ENCODE results near the gene CNIH3. TPM values are rescaled to one million over a fixed set of nuclear protein-coding genes. Genes with fewer than 3 reads are reported as not detected.

The CNIH3 gene
- total RNA-seq, 1 donor from 2014 or later, result not detected

DNA sequence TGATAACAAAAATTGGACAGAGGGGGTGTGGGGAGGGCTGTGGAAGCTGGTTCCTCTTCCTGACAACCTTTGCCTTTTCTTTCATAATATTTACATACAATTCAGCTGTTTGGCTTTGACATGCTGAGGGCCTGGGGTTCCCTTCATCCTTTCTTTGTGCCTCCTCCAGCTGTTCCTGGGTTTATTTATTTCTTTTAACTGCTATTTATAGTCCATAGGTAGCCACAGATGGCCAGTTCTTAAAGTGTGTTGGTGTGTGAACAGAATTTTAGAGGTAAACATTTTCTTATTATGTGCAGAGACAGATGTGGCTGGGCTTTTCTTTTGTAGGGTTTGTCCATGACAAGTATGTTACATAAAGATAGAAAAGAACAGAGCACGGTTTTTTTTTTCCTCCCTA is 34.1 kb upstream of the CNIH3 start:
- no peaks in the 10 kb centered on the region for H3K4me1 ChIP-seq
- no peak for DNase-seq (ENCODE audit: low spot score in 2 of 2)
- intact Hi-C loops (cut with DNase I), result no loop called here
- no peaks in the 10 kb centered on the region for H3K9me3 ChIP-seq
- no peak overlapping the region for H3K4me3 ChIP-seq
- H3K27ac ChIP-seq, result no peak overlapping the region
- H3K27me3 ChIP-seq, result no peaks in the 10 kb centered on the region
- TF ChIP-seq CTCF (IDR thresholded peaks at IDR 0.05), result no peak
- no peaks in the 10 kb centered on the region for H3K36me3 ChIP-seq

GRCh38 chr1:224583774-224584173 is 32.3 kb upstream of the CNIH3 start:
- no peak for TF ChIP-seq CTCF (IDR thresholded peaks at IDR 0.05)
- intact Hi-C loops (cut with DNase I), result no loop called here
- Histone ChIP-seq H3K27ac (no peak overlapping the region), H3K4me1 (no peaks in the 10 kb centered on the region), H3K27me3 (no peaks in the 10 kb centered on the region), H3K4me3 (no peak overlapping the region), H3K36me3 (no peaks in the 10 kb centered on the region), H3K9me3 (no peaks in the 10 kb centered on the region)
- DNase-seq (ENCODE audit: low spot score in 2 of 2), result no peak

DNA sequence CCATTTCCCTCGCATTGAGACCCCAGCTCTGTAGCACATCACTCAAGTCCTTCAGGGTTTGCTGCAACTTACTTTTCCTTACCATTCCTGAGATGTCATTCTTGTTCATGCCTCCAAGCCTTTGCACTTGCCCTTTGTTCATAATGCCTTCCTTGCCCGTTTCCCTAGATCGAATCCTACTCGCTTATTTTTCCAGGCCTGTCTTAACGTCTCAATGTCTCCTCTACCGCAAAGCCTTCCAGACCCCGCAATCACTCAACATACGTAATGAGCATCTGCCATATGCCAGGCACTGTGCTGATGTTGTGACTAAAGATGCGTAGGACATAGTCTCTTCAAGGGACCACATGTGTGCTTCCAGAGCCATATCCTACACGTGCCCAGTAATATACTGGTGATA is 31.1 kb upstream of the CNIH3 start:
- DNase-seq (ENCODE audit: low spot score in 2 of 2), result no peak
- H3K27me3 ChIP-seq, result no peaks in the 10 kb centered on the region
- H3K9me3 ChIP-seq, result no peaks in the 10 kb centered on the region
- no peaks in the 10 kb centered on the region for H3K36me3 ChIP-seq
- intact Hi-C loops (cut with DNase I), result no loop called here
- TF ChIP-seq CTCF (IDR thresholded peaks at IDR 0.05), result no peak
- no peak overlapping the region for H3K4me3 ChIP-seq
- no peaks in the 10 kb centered on the region for H3K4me1 ChIP-seq
- H3K27ac ChIP-seq, result no peak overlapping the region

DNA sequence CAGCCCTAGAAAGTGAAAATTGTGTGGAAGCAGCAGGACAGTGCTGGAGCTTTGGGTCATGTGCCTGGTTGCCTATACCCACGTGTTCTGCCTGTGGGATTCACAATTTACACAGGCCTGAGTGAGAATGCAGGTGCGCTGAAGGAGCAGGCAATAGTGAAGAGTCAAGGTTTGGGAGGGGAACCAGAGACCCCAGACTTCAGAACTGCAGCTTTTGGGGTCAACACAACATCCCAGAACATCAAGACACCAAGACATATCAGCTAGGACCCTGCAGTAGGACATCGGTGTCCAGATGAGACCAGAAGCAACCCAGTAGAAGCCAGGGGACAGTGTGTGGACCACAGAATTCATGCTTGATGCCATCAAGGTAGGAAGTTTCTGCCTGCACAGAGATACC is 29.1 kb upstream of the CNIH3 start:
- no peak for TF ChIP-seq CTCF (IDR thresholded peaks at IDR 0.05)
- Histone ChIP-seq H3K27me3 (no peaks in the 10 kb centered on the region), H3K9me3 (no peaks in the 10 kb centered on the region), H3K27ac (no peak overlapping the region), H3K4me3 (no peak overlapping the region), H3K36me3 (no peaks in the 10 kb centered on the region), H3K4me1 (no peaks in the 10 kb centered on the region)
- no peak for DNase-seq (ENCODE audit: low spot score in 2 of 2)
- intact Hi-C loops (cut with DNase I), result no loop called here

DNA sequence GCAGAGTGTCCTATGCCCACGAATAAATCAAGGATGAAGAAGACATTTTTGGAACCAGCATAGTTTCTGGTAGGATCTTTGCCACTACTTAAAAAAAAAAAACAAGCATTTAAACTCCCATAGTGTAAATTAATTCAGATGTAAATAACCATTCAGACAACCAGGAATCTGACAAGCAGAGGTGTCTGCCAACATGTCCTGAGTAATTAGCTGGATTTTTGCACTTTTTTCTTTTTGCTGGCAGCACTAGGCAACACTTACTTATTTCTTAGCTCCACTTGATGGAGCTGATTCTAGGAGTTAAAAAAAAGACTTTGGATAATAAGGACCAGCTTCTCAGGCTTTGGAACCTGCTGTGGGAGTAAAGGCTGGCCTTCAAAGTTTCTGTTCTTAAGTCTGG is 27.6 kb upstream of the CNIH3 start:
- no peak for DNase-seq (ENCODE audit: low spot score in 2 of 2)
- Histone ChIP-seq H3K27ac (no peak overlapping the region), H3K4me3 (no peak overlapping the region), H3K4me1 (no peaks in the 10 kb centered on the region), H3K27me3 (no peaks in the 10 kb centered on the region), H3K9me3 (no peaks in the 10 kb centered on the region), H3K36me3 (no peaks in the 10 kb centered on the region)
- TF ChIP-seq CTCF (IDR thresholded peaks at IDR 0.05), result no peak
- intact Hi-C loops (cut with DNase I), result no loop called here

DNA sequence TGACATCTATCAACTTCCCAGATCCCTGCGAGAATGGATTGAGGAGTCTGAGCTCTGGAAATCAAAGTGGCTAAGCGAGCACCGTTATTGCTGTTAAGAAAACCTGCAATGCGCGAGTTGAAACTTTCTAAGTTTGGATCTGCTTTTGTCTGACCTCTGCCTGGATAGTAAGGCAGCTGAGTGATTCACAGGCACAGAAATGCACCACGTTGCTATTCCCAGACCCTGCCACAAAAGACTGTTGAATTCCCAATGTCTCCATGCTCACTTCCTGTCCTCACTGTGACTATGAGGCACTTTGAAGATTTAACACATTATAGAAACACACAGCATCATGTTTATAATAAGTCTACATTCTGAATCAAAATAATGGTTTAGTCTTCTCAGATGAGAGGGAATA is 27.1 kb upstream of the CNIH3 start:
- no peaks in the 10 kb centered on the region for H3K27me3 ChIP-seq
- DNase-seq (ENCODE audit: low spot score in 2 of 2), result no peak
- H3K4me3 ChIP-seq, result no peak overlapping the region
- TF ChIP-seq CTCF (IDR thresholded peaks at IDR 0.05), result no peak
- H3K9me3 ChIP-seq, result no peaks in the 10 kb centered on the region
- H3K36me3 ChIP-seq, result no peaks in the 10 kb centered on the region
- intact Hi-C loops (cut with DNase I), result no loop called here
- H3K4me1 ChIP-seq, result no peaks in the 10 kb centered on the region
- H3K27ac ChIP-seq, result no peak overlapping the region

All from ascending aorta (tissue), 2 donors.